HG02970 (cell line): ENCODE measurements around the gene KIAA2012.

Experiments used
- ATAC-seq: cut with Tn5 transposase; IDR thresholded peaks from one replicate; pipeline ENCODE4 v1.9.1; 2021; ENCODE audit warnings: mild to moderate bottlenecking, moderate library complexity, moderate number of reproducible peaks; ENCODE audit not compliant: unreplicated experiment, low FRiP score

The KIAA2012 gene

DNA sequence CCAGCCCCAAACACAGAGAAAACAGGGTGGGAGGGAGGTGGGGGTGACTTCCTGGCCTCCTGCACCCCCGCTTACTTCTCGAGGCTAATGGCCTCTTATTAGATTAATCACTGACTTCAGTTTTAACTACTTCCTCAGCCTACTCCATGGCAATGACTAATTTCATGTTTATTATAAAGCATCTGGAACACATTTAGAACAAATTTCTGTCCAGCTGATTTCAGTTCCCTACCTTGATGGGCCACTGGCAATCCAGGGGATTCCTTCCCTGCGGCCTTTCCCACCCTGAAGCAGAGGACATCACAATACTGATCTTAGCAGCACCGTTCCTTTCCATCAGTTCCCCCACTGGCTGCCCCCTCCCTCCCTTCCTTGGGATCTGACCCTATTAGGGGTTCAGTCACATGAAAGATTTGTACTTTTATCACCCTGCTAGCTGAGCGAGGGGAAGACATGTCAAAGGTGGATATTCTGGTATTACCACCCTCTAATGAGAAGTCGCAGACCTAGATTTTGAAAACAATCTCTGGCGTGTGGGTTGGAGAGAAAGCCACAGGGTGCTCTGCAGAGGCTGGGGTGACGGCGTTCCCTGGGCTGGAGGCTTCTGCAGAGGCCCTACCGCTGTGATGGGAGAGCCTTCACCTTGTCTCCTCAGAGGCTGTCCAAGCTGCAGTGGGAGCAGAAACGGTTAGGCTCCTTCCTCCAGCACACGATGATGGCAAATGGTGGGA is 67.6 kb downstream of the KIAA2012 start:
- ATAC-seq: no peak

DNA sequence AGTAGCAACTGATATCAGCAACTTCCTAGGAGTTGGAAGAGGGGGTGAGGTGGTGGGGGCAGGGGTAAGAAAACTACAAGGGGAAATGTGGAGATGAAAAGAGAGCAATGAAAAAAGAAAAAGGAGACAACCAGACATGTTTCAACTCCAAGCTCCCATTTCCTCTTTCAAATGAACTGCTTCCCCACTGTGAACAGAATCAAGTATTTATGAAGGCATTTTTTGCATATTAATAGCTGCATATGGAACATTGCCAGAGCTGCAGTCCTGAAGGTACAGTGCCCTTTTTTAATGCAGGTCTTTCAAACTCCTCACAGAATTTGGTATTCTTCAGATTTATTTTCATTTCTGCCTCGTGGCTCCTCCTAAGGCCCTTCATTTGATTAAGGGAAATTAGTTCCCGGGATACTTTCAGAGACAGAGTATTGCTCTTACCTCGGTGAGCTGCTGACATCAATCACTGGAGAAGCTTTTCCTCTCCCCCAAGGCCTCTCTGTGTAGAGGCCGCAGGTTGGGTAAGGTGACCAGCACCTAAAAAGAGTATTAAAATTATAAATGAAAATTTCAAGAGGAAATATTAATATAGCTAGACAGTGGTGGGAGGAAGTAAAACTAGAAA is 68.4 kb downstream of the KIAA2012 start:
- ATAC-seq: no peak

- ATAC-seq: no peak
These were observed 69.5 kb downstream of the KIAA2012 start for GRCh38 chr2:202142540-202142939.

DNA sequence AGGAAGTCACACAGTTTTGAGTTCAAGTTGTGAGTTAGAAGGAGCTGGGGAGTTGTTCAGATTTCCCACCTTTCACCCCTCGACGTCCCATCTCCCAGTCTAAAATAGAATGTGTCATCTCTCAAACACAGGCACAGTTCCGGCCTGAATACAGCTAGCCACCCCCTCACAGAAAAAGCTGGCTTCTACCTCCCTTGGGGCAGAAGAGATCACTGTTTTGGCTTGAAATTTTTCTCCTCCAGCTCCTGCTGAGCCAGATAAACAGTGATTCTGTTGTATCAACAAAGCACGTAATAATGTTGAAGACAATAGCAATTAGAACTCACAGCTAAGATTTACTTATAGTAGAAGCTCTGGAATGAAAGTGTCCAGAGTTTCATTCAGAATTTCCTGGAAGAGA is 74.7 kb downstream of the KIAA2012 start:
- ATAC-seq: no peak

- ATAC-seq: no peak
These were observed 75.6 kb downstream of the KIAA2012 start for GRCh38 chr2:202148515-202149154.

DNA sequence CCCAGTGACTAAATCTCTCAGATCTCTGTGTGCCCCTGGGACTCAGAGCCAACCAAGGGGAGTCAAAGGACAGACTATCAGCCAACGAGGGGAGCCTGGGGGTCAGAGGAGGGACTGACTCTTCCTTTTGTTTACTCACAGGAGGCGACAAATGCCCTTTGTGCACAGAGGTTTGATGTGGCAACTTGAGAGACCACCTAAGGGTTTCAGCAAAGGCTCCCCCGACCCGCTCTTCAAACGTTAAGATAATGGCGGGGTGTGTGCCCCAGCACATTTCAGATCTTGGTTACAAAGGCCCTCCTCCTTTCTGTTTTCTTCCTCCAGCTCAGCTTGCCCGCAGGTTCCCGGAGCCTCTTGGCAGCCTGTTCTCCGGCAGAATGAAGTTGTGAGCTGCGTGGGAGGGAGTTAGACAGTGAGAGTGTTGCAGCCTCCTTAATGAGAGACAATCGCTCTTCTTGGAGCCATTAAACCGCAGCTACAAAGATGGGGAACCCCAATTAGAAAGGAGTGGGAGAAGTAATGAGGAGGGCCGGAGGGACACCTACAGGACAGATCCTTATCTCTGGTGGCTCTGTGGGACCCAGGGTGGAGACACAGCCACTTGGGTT is 76.2 kb downstream of the KIAA2012 start:
- ATAC-seq: no peak

DNA sequence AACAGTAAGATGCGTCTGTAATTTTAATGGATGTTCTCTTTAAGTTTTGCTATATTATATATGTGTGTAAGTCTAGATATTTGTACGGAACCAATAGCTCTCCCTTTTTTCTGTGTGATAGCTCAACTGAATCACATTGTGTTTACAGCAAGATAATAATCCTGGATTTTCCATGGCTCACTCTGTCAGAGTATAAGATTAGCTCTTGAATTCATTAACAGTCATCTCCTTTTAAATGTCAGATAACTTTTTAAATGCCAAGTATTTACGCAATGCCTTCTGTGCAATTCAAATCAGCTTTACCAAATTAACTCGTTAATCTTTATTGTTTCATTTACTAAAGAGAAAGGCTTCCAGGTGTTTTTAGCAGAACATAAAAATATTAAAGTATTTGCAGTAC is 76.9 kb downstream of the KIAA2012 start:
- ATAC-seq: no peak

DNA sequence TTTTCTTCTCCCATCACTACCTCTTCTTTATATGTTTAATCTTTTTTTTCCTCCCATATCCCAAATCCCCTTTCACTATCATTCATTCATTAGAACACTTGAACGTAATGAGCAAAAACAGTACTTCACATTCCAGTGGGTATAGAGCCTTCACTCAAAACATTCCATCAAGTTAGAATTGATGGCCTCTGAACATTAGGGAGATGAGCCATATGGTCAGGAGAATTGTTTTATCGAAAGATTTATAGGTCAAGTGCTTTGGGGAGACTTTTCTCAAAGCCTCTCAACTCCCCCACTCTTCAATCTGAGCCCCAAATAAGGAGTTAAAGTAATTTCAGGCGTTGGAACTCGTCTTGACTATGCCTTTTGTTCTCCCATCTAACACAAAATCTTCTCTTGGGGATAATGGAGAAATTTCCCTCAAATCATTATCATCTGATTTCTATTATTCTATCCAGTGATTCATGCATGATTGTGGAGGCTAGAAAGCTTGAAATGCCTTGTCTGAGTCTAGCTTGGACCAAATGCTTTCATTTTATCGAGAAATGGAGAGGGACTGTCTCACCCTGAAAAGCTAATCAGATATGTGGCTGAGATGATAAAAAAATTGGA is 79.2 kb downstream of the KIAA2012 start:
- no peak for ATAC-seq

DNA sequence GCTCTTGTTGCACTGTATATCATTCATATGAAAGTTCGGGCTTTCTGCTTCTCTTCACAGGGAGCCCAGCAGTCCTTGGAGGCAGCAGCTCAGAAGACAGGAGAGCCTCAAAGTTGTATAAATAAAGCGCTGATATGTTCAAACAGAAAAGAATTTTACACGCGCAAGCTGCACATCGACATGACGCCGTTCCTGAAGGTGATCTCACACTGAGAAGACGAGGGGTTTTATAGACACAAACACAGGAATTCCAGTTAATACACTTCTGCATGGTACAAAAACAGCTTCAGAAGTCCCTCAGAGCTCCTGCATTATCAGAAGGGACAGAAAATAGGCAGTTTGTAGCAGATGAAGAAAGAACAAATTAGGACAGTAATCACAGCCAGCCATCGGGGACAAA is 81.6 kb downstream of the KIAA2012 start:
- ATAC-seq: no peak

DNA sequence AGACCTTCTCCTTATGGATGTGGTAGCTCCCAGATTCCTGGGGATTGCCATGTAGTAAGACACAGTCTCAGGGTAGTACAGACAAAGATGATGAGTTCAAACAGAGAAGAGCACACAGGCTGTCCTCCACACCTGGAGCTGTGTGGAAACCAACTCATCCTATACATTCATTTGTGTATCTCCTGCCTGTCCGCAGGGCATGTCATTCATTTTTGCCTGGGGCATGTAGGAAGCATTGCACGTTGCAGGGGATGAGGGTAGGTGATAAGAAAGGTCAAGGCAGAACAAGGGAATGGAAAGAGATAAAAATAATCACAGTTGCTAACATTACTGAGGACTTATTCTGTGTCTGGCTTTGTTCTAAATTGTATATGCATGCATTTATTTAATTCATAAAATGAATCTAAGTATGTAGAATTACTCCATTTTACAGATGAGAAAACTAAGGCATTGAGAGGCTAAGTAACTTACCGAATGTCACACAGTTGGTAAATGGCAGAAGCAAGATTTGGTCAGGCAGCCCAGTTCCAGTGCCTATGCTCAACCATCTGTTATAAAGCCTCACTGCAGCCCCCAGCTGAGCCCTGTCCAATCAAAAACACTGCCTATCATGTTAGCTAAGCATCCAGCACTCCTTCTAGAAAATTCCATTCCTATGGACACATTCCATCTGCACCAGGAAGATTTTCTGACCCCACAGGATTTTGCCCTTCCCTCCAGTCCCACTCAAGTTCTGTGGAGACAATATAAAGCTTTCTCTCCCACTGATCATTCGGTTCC is 84.3 kb downstream of the KIAA2012 start:
- ATAC-seq: no peak

DNA sequence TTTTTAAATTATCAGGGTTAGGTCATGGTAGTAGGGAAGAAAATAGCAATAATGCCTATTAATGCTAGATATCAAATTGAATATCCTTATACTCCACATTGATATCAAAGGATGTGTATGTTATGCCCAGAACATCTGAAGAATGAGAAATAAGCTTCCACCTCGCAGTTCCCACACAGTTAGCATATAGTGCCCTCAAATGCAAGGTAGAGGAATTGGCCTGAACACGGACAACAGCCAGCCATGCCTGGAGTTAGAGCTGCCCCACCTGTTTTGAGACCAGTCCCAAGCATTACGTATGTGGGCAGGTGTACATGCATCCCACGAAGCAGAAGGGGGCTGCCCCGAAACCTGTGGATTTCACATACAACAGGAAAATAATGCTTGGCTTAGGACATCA is 85.7 kb downstream of the KIAA2012 start:
- ATAC-seq: no peak

- ATAC-seq: no peak
These were observed 88.2 kb downstream of the KIAA2012 start for GRCh38 chr2:202161151-202161835.

GRCh38 chr2:202164411-202164810 is 91.4 kb downstream of the KIAA2012 start:
- ATAC-seq: no peak

DNA sequence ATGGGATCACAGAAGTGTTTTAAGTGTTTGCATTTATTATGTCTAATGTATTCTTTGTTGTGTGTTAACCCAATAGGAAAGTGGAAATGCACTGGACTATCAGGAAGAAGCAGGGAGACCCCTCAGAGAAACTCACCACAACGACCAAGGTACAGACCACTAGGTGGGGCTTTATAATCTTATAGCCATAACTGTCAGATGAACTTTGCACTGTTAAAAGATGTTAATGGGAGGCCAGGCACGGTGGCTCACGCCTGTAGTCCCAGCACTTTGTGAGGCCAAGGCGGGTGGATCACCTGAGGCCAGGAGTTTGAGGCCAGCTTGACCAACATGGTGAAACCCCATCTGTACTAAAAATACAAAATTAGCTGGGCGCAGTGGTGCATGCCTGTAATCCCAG is 92.2 kb downstream of the KIAA2012 start:
- ATAC-seq: no peak

DNA sequence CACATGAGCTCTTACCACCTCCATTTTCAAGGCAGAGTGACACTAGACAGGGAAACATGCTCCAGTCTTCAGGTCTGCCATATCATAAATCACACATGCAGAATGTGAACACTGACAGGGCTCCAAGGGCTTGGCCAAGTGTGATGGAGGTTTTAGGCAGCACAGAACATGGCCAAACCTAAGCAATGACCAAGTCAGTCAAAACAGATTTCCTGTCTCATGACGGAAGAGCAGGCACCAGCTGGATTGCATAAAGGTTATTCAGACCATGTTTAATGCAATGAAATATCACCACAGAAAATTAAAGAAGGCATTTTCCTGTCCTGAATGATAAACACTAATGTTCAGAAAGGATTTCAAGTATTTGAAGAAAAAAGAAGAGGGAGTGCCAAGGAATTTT is 92.9 kb downstream of the KIAA2012 start:
- ATAC-seq: no peak

DNA sequence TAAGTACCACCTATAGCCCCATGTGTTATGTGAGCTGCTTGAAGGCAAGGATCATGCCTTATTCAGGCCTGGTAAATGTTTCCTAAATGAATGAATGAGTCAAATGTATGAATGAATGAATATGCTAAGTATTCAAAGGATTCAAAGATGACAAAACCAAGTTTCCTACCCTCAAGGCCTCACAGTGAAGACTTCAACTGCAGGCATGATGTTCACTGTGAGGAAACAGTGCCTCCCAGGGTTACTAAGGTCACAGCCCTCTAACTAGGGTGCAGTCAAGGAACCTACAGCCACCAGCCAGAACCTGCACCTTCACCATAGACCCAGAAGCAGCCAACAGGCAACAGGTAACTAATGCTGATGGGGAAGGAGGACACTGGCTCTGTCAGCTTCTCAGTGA is 96.1 kb downstream of the KIAA2012 start:
- no peak for ATAC-seq

GRCh38 chr2:202169832-202170424 is 96.9 kb downstream of the KIAA2012 start:
- ATAC-seq: no peak

DNA sequence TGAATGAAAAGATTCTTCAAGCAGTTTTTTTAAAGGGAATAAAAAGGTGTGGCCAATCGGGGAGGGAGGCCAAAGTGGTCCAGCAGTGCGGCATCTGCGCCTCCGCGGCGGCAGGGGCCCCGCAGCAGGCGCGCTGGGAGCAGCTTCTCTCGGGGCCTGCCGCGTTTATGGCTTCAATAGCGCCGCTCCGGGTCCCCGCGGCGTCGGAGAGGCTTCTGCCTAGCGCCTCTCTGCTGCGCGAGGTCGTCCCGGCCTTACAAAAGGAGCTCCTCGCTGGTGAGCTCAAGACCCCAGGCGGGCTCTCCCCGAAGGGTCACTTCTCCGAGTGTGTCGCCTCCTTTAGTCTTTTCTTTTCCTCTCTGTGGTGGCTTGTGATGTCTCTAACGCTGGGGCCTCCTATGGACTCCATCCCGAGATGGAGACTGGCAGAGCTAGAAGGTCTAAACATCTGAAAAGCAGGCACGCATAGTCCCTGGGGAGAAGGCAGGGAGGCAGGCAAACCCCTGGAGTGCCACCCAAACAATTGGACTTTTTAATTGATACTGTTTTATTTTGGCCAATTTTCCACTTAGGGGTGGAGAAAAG is 98.3 kb downstream of the KIAA2012 start:
- no peak for ATAC-seq
